ENCODE data around the gene MLYCD.
A peak's percentile ranks its signal among the peaks of the same experiment; 100 is the strongest.
"Not testable (repeated sequence)": the region's sequence is repeated elsewhere in the genome, so short reads cannot be mapped to it uniquely, and the experiment has no call there.

MLYCD gene

DNA sequence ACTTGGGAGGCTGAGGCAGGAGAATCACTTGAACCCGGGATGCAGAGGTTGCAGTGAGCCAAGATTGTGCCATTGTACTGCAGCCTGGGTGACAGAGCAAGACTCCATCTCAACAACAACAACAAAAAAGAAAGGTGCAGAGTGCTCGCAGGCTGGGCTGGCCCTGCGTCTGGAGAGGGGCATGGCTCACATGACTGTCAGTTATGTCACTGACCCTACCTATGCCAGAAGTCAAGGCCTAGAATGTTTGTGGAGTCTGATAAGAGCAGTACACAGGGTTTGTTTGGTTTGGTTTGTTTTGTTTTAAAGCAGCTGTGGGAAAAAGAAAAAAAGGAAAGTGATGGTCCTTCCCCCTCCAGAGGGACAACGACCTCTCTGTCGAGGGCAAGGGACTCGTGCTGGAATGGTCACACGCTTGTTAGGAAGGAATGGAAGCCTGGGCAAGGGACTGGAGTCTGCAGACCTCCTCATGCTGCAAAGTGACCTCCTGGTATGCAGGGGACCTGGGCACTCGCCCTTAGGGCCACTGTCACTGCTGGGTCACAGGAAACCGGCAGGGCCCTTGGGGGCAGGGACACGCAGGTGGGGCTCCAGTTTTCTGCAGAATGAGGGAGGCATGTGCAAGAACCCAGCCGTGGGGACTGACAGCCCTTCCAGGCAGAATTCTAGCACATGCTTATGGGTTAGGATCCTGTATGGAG is 44.0 kb downstream of the MLYCD start:
- no peak for DNase-seq

DNA sequence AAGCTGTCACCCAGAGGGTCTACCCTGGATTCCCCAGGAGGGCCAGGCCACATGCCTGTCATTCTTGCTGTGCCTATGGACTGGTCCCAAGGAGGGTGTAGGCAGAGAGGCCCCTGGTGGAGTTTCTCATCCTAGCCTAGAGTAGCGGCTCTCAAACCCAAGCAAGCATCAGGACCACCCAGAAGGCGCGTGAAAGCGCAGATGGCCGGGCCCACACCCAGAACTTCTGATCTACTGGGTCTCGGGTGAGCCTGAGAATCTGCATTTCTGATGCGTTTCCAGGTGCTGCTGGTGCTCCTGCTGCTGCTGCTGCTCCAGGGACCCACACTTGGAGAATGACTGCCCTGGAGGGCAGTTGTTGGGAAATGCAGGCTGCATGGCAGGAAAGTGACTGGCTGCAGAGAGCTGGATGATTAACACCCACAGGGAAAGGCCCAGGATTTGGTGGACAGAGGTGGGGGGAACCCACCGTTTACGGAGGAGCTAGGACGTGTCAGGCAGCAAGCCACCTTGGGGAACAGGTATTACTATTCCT is 44.7 kb downstream of the MLYCD start:
- DNase-seq: peak; percentile 66

GRCh38 chr16:83945587-83945986 is 46.7 kb downstream of the MLYCD start:
- DNase-seq: no peak

- DNase-seq: no peak
Measured at GRCh38 chr16:83946154-83946780, 47.4 kb downstream of the MLYCD start.

- DNase-seq: no peak
Measured at GRCh38 chr16:83946781-83947566, 48.1 kb downstream of the MLYCD start.

DNA sequence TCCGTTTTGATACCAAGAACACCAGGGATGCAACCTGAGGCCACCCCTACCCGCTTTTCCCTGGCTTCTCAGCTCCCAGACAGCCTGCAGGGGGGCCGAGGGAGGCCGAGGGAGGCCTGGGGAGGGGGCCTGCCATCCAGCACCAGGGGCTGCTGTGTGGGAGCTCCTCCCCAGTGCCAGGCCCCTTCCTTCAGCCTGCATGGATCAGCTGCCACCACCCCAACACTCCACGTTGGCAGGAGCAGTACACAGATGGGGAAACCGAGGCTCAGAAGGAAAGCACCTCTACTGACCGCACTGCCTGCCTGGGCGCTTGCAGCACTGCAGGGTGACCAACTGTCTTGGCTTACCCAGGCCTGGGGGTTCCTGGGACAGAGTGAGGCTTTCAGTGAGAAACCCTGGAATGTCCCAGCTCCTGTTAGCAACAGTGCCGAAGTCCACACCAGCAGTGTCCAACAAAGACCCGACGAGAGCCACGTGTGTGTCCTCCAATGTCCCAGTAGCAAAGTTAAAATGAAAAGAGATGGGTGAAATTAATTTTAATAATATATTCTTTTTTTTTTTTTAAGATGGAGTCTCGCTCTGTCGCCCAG is 48.8 kb downstream of the MLYCD start:
- DNase-seq: no peak

DNA sequence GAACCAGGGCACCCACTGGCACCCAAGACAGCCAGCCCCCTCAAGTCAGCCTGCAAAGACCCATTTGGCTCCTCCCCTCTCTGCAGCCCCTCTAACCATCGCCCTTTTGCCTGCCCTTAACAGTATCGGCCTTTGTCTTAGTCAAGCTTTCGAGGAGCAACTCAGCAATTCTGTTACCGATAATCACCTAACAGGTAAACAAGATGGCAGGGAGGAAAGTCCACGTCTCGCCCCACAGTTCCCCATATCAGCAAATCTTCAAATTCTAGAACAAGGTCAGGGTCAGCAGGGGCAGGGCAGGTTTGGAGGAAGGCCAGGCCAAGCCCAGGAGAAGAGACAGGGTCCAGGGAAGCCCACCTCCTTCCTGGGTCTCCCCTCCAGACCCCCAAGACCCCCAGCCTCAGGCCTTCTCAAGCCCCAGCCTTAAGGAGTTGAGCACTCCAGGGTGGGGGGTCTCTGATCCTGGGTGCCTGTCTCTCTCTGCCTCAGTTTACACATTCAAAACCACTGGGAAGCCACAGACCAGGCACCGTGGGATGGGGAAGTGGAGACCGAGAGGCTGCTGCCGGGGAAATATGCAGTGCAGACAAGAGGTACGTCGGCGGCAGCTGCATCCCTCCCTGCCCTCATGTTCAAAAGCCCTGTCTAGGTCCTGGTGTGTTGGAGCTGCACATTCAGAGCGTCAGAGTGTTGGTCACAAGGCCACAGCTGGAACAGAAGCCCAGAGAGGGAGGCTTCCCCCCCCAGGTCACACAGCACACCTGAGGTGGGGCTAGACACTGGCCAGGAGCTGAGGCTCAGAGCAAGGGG is 50.2 kb downstream of the MLYCD start:
- DNase-seq: no peak

GRCh38 chr16:83949724-83950001 is 50.7 kb downstream of the MLYCD start:
- DNase-seq: no peak

DNA sequence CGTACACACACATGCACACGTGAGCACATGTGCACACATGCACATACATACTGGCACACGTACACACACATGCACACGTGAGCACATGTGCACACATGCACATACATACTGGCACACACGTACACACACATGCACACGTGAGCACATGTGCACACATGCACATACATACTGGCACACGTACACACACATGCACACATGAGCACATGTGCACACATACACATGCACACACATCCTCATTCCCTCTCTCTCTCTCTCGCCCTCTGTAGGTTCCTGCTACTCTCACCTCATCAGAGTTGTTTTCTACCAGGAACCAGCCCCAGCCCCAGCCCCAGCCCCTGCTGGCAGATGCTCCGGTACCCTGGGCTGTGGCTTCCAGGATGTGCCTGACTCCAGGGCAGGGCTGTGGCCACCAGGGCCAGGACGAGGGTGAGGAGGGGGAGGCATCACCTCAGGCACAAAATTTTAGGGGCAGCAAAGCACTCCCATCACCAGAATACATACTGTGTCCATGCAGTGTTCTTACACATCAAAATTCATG is 52.0 kb downstream of the MLYCD start:
- DNase-seq: not testable (repeated sequence)

- no peak for DNase-seq
Measured at GRCh38 chr16:83951544-83951943, 52.6 kb downstream of the MLYCD start.

- no peak for DNase-seq
Measured at GRCh38 chr16:83952587-83952939, 53.6 kb downstream of the MLYCD start.

GRCh38 chr16:83952940-83953795 is 54.3 kb downstream of the MLYCD start, which contains the start of gene OSGIN1:
Gene OSGIN1, plus strand, starts transcription at chr16:83953240. Its CDS starts 4,432 bp downstream, at chr16:83957672.
- peak; percentile 92 for DNase-seq

DNA sequence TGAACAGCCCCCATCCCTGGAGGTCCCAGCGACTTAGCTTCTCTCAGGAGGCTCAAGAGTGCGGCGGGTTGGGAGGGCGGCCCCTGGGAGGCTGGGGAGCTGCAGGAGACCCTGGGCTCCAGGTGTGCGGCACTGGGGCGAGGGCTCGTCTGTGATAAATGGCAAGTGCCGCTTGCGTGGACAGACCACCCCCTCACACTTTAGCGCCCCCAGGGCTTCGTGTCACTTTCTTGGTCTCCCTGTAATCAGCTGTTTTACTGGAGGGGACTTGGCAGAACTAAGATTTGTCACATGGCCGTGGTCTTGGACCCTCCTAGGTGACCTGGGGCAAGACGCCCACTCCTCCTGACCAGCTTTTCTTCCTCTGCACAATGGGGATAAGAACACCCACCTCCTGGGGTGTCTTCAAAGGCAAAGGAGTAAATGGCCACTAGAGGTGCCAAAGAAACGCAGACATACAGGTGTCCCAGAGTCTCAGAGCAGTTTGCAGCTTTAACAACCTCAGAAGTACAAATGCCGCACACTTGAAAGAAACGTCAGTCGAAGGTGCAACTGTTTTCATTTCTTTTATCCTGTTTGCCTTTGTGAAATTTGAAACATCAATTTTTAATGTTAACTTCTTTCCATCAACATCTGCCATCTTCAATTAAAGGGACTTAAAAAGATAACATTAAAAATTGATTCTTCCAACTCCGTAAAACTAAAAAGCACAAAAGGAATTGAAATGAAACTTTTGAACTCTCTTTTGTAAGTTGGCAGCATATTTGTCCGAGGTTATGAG is 55.1 kb downstream of the MLYCD start:
- peak; percentile 66 for DNase-seq

DNA sequence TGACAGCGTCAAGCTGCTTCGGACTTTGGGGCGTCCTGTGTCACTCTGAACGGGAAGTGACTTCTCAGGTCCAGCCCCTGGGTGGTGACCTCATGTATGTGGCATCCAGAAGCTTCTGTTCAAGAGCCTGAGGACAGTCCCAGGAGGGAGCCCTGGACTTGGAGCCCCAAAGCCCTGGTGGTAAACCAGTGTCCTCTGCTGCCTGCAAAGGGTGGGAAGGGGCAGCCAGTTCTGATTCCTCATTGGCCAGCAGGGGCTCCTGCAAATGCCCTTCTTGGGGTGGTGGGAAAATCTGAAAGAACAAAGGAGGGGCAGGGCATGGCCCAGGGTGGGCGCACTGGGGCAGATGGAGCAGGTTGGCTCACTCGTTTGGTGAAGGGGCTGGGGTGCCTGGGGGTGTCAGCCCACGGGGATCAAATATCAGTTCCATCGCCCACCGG is 55.7 kb downstream of the MLYCD start:
- peak; percentile 92 for DNase-seq

GRCh38 chr16:83955218-83956130 is 56.6 kb downstream of the MLYCD start:
- DNase-seq: no peak

GRCh38 chr16:83956336-83957289 is 57.7 kb downstream of the MLYCD start:
- DNase-seq: peak; percentile 93

DNA sequence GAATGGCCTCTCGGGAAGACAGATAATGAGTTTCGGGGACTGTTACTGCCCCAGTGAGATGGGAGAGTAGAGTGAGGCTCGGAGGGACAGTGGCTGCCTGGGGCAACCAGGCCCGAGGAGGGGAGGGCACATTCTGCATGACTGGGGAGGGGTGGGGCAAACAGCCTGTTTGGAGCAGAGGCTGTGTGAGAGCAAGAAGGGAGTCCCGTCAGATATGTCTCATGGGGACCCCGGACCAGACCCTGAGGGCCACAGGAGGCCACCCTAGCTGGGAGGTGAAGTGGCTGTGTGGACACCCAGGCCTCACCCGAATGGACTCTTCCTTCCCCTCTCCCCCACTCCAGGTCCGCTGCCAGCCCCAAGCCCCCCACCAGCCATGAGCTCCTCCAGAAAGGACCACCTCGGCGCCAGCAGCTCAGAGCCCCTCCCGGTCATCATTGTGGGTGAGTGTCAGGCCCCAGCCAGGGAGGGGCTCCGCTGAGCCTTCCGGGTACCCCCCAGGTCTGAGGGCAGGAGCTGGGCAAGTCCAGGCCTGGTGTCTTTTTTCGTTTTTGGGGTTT is 58.5 kb downstream of the MLYCD start:
- no peak for DNase-seq
